ENCODE measurements around the gene AFF2.

DNA sequence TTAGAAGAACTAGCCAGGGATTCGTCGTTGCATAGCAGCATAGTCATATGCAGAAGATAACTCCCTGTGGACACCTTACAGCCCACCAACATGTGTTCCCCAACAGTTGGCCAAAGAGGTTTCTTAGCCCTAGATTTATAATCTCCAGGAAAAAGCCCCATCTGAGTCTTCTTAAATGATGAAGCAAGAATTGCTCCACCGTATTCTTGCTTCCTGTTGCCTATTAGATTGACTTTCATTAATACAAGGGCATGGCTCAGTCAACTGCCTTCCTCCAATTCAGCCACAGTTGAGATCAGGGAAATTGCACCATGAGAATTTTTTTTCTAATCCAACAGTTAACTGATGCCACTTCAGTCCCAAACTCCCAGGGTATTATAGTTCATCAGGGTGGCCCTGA lies 5.2 kb upstream of the AFF2 start:
- TF ChIP-seq POLR2A (IDR thresholded peaks at IDR 0.05; ENCODE audit: borderline replicate concordance, extremely low read depth, insufficient read depth, insufficient read length) (no peak), SP1 (IDR thresholded peaks at IDR 0.05; ENCODE audit: low read depth) (no peak), SIN3A (IDR thresholded peaks at IDR 0.05; ENCODE audit: low read depth) (no peak), EZH2 (IDR thresholded peaks at IDR 0.05) (no peak), JUND (IDR thresholded peaks at IDR 0.05) (no peak), ZNF274 (IDR thresholded peaks at IDR 0.05; ENCODE audit: low read depth, low read length) (no peak), POLR2AphosphoS5 (IDR thresholded peaks at IDR 0.05; ENCODE audit: low read depth, low read length) (no peak)
- TF ChIP-seq, protein P1, sequence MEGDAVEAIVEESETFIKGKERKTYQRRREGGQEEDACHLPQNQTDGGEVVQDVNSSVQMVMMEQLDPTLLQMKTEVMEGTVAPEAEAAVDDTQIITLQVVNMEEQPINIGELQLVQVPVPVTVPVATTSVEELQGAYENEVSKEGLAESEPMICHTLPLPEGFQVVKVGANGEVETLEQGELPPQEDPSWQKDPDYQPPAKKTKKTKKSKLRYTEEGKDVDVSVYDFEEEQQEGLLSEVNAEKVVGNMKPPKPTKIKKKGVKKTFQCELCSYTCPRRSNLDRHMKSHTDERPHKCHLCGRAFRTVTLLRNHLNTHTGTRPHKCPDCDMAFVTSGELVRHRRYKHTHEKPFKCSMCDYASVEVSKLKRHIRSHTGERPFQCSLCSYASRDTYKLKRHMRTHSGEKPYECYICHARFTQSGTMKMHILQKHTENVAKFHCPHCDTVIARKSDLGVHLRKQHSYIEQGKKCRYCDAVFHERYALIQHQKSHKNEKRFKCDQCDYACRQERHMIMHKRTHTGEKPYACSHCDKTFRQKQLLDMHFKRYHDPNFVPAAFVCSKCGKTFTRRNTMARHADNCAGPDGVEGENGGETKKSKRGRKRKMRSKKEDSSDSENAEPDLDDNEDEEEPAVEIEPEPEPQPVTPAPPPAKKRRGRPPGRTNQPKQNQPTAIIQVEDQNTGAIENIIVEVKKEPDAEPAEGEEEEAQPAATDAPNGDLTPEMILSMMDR (IDR thresholded peaks at IDR 0.05 in 2 of 3, conservative IDR thresholded peaks at IDR 0.05 in 1 of 3; ENCODE audit: borderline replicate concordance in 1 of 3, insufficient read depth in 1 of 3, low read depth in 2 of 3, low read length in 2 of 3) = no peak

Data from HCT116 (cell line).